GM18873 (cell line): ENCODE measurements around the gene USH2A.
A peak's percentile ranks its signal among the peaks of the same experiment; 100 is the strongest.

Experiments used
- ATAC-seq: cut with Tn5 transposase; IDR thresholded peaks from one replicate; pipeline ENCODE4 v1.9.1; 2021; ENCODE audit warnings: mild to moderate bottlenecking, moderate library complexity, moderate number of reproducible peaks; ENCODE audit not compliant: unreplicated experiment, low FRiP score

USH2A gene

GRCh38 chr1:215749414-215749813 is 673.8 kb downstream of the USH2A start:
- ATAC-seq = no peak

DNA sequence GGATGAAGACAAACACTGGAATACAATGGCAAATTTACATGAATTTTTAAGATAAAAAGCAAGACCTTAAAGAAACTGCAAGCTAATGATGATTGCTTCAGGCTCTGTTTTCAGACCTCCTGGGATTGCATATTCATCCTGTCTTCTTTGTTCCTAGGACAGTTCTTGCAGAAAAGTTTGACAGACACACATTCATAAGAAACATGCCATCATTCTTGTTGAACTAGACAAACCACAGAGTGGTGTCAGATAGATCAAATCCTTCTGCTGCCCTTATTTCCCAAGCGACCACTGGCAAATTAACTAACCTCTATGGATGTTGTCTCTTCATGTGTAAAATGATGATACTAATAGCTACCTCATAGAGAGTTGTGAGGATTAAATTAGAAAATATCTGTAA is 674.8 kb downstream of the USH2A start:
- ATAC-seq = no peak

DNA sequence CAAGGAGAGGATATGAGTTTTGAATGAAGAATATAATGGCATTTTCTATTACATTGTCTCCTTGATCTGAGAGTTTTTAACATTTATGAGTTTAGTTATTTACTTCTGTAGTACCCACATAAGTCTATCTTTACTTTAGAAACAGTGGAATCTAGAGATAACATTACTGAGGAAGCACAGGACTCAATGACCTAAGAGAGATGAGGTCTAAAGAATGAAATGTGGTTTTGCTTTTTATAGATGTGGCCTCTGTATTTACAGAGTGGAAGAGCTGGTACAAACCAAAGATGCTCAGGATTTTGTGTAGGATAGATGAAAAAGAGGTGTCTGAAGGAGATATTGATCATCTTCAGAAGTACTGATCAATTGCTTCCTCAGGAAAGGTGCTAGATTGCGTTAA is 678.8 kb downstream of the USH2A start:
- ATAC-seq = no peak

- ATAC-seq = no peak
Observed at GRCh38 chr1:215739025-215739424, 684.2 kb downstream of the USH2A start.

GRCh38 chr1:215731699-215732098 is 691.5 kb downstream of the USH2A start:
- ATAC-seq = no peak

GRCh38 chr1:215730600-215730999 is 692.6 kb downstream of the USH2A start:
- ATAC-seq = no peak

DNA sequence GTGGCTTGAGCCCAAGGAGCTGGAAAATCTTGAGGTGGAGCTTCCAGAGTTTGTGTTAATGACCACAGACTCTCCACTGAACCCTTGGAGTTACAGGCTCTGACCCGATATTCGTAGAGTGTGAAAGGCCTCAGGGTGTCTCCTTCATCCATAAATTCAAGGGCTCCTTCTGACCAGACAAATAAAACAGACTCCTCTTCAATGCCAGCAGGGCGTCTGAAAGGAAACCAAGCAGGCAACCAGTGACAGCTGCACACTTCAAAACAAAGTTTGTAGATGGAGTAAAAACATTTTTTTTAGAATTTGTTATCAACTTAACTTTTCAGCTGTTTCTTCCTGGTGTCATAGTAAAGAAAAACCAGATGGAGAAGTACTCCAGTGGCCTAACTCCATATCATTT is 695.1 kb downstream of the USH2A start:
- ATAC-seq = no peak

DNA sequence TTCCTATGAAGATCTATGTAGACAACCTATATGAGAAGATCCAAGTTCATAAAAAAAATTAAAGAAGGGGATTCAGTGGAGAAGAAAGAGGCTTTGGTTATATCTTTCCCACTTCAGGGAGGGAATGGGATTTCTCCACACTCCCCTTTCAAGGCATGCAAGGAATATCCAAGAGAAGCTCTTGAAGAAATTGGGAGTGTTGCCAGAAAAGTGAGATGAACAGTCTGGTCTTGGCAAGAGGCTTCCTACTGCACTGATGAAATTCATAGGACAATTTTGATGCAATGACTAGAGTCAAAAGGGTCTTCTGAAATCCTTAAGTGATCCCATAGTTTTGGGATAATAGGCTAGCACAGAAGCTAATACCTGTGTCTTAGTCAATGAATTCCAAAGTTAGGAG is 703.1 kb downstream of the USH2A start:
- ATAC-seq = no peak

DNA sequence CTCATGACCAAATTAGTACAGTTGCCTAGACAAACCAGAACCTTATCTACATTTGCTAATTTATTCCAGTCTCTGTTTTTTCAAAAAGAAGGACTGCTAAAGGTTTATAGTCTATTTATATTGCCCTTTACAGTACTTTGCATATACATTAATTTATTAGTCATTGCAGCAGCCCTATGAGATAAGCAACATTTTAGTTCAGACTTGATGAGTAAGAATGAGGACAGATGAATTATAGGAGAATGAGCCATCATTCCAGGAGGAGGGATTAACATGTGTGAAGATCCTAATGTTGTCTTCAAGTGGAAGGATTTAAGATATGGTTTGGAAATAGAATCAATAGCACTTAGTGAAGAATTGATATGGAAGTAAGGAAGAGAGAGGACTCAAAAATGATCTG is 703.7 kb downstream of the USH2A start:
- no peak for ATAC-seq

- ATAC-seq = no peak
Observed at GRCh38 chr1:215718575-215719287, 704.5 kb downstream of the USH2A start.

DNA sequence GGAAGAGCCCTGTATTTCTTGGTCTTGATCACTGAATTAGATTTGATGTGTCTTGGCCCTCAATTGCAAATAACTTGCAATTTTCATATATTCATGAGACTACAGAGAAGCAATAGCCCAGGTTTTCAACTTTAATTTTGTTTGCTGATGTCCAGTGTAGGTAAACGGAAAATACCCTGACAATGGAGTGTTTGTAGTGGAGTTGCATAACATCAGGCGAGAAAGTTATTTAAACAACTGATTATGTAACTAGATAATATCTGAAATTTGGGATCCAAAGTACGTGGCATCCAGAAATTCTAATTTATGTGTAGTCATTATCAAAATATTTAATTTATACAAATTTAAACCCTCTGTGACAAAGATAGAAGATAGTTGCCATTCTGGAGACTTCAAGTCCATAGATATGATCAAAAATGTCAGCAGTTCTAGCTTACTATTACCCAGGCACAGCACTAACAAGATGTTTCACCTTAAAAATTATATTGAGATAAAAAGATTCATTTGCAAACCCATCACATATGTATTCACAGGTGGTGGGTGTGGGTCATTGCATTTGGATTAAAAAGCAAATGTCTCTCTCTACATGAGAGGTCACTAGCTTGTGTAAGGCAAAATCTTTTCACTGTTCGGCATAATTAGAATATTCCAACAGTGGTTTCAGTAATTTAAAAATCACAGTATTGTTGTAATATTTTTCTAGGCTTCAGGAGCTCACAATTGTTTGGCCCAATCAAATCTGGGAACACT is 705.4 kb downstream of the USH2A start:
- no peak for ATAC-seq

GRCh38 chr1:215710899-215711225 is 712.4 kb downstream of the USH2A start:
- ATAC-seq = no peak

DNA sequence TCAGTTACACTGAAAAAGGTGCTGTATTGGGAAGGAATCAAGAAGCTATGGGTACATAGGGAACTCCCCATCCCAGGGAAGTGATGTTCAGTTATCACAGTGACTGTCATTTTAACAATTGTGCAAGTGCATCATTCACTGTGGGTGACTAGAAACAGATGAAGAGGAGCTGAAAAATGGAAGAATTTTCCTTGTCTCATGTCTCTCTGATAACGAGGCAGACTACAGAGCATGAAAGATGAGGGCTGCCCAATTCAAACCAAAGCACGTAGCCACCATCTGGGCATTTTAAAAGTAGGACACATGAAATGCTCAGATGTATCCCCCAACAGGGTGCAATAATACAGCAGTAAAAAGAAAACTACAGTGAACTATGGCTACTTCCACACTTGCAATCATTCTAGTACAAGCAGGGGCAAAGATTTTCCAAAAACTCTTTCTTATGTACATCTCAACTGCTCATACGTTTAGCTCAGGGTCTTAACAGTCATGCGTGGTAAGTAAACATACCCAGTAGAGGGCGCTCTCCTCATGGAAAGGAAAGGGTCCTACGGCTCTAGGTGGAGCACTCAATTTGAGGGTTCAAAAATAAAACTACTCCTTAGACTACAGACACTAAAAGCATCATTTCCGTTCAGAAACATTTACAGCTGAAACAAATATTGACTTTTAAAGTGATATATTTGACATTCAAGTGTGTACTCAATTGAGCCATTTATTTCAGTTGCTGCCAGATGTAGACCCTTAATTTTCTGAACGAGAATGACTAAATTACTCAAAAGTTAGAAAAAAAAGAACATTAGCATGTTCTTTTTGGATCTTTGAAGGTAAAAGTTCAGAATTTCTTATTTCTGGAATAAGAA is 713.0 kb downstream of the USH2A start:
- peak; percentile 68 for ATAC-seq

GRCh38 chr1:215704089-215704860 is 719.0 kb downstream of the USH2A start:
- no peak for ATAC-seq

- ATAC-seq = no peak
Observed at GRCh38 chr1:215682232-215682631, 741.0 kb downstream of the USH2A start.

GRCh38 chr1:215681041-215681440 is 742.2 kb downstream of the USH2A start:
- no peak for ATAC-seq

DNA sequence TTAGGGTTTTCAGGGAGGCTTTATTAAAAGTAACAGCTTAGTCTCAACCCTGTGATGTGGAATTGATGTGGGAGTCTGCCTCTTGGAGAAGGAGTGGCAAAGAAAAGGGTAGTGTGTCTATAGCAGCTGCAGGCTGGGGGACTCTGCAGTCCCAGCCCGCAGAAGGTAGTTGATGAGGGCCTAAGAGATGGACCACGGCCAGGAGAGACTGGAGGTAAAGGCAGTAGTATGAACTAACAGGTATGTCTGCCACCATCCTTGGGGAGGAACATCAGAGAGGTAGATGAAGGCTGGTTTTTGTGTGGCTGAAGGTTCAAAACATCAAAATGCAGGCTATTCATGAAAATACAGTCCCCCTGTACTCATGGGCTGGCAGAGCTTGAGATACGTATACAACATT is 744.0 kb downstream of the USH2A start:
- ATAC-seq = no peak

GRCh38 chr1:215677112-215677511 is 746.1 kb downstream of the USH2A start:
- ATAC-seq = no peak

DNA sequence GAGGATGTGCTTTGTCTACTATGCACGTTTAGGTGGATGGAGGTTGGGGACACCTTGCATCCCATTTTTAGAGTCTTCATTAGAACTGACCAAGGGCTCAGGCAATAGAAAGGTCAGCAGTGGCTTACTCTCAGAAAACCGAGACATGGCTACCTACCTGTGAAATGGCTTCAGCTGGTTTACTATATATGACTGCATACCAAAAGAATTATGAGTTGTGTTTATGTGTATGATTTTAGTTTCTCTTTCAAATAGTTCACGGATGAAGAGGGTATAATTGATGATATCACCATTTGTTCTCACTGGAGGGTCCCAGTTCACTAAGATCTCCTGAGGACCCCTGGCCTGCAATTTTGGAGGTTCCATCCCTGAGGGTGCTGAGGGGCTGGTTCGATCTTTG is 749.3 kb downstream of the USH2A start:
- ATAC-seq = no peak

- no peak for ATAC-seq
Observed at GRCh38 chr1:215672482-215672881, 750.8 kb downstream of the USH2A start.
